Karpas-422 (cell line): ENCODE results near the gene TEX11. TPM values are rescaled to one million over a fixed set of nuclear protein-coding genes. Genes with fewer than 3 reads are reported as not detected.

Experiments used
- DNase-seq: peaks from one replicate; pipeline ENCODE4 v3.0.0-alpha.2; 2015
- H2AFZ ChIP-seq: fragments of 200-600 bp; sonication (generic); 2 replicates; pipeline ENCODE4 v1.6.1; 2014; ENCODE audit warnings: antibody characterized with exemption, low read length, mixed read lengths
- H3K27ac ChIP-seq: fragments of 200-600 bp; sonication (generic); 2 replicates; pipeline ENCODE4 v1.5.1; 2014; ENCODE audit warnings: mild to moderate bottlenecking, low read length, moderate library complexity
- H3K27me3 ChIP-seq: fragments of 200-600 bp; sonication (generic); 2 replicates; pipeline ENCODE4 v1.6.1; 2014; ENCODE audit warnings: low read length, mixed read lengths
- H3K36me3 ChIP-seq: fragments of 200-600 bp; sonication (generic); 2 replicates; pipeline ENCODE4 v1.6.1; 2014; ENCODE audit warnings: low read length, mixed read lengths; ENCODE audit not compliant: insufficient read depth
- H3K4me1 ChIP-seq: fragments of 200-600 bp; sonication (generic); 2 replicates; pipeline ENCODE4 v1.6.1; 2014; ENCODE audit warnings: mild to moderate bottlenecking, low read length, mixed read lengths
- H3K4me2 ChIP-seq: fragments of 200-600 bp; sonication (generic); 2 replicates; pipeline ENCODE4 v1.6.1; 2014; ENCODE audit warnings: low read length, low read depth, mild to moderate bottlenecking; ENCODE audit not compliant: poor library complexity, severe bottlenecking
- H3K4me3 ChIP-seq: fragments of 200-600 bp; sonication (generic); 2 replicates; pipeline ENCODE4 v1.5.1; 2014; ENCODE audit warnings: mild to moderate bottlenecking, antibody characterized with exemption, low read length, mixed read lengths
- H3K79me2 ChIP-seq: fragments of 200-600 bp; sonication (generic); 2 replicates; pipeline ENCODE4 v1.6.1; 2014; ENCODE audit warnings: mild to moderate bottlenecking, low read length, mixed read lengths
- H3K9ac ChIP-seq: fragments of 200-600 bp; sonication (generic); 2 replicates; pipeline ENCODE4 v1.6.0; 2014; ENCODE audit warnings: low read length
- H3K9me2 ChIP-seq: fragments of 200-600 bp; sonication (generic), shearing (Covaris generic); replicated peaks from 2 replicates; pipeline ENCODE4 v1.6.0; 2014; ENCODE audit warnings: mild to moderate bottlenecking, low read length, moderate library complexity; ENCODE audit not compliant: insufficient read depth
- H3K9me3 ChIP-seq: fragments of 300-700, 200-600 bp; sonication (generic); 2 replicates; pipeline ENCODE4 v1.6.1; 2014; ENCODE audit warnings: low read length, mixed read lengths
- H4K20me1 ChIP-seq: fragments of 200-600 bp; sonication (generic); 2 replicates; pipeline ENCODE4 v1.6.1; 2014; ENCODE audit warnings: mild to moderate bottlenecking, antibody characterized with exemption, low read length, low read depth; ENCODE audit not compliant: insufficient read depth
- total RNA-seq: library from RNA; depleted of rRNA; stranded (reverse); fragments of >200 nt; shearing (Covaris generic); gene quantifications from 2 replicates; pipeline ENCODE4 v1.2.3, GENCODE V29; 2014; ENCODE audit warnings: low replicate concordance; rRNA removed

TEX11 gene
- not detected in 2 replicates for total RNA-seq

DNA sequence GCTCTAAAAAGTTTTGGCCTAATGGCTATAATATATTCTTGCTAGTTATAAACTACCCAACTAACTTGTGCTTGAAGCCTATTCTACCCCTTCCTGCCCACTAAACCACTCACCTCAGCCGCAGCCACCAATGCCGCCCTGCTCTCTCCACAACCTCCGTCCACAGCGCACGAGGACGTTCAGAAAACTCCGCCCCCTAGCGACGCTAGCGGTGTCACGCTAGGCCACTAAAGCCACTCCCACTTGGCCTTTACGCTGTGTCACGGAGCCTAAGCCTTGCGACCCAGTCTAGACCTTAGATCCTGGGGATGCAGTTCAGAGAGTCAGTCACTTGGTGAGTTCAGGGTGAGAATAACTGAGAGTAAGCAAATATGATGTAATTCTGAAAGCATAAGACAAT is at the start of gene TEX11:
TEX11 (minus strand) TSS at position 171 of the 400 bp plus-strand sequence. CDS start 922 bp downstream, outside the sequence.
- Histone ChIP-seq H3K9me3 (no peaks in the 10 kb centered on the region), H3K4me3 (no peak within 1 kb of the TSS), H3K36me3 (no peaks in the 10 kb centered on the region), H3K79me2 (no peaks in the 10 kb centered on the region), H3K9me2 (no peaks in the 10 kb centered on the region), H3K27ac (no peak within 1 kb of the TSS), H3K27me3 (no peaks in the 10 kb centered on the region), H4K20me1 (no peaks in the 10 kb centered on the region), H3K9ac (no peak within 1 kb of the TSS), H2AFZ (no peak within 1 kb of the TSS), H3K4me1 (no peaks in the 10 kb centered on the region), H3K4me2 (no peak within 1 kb of the TSS)
- DNase-seq, result no peak

DNA sequence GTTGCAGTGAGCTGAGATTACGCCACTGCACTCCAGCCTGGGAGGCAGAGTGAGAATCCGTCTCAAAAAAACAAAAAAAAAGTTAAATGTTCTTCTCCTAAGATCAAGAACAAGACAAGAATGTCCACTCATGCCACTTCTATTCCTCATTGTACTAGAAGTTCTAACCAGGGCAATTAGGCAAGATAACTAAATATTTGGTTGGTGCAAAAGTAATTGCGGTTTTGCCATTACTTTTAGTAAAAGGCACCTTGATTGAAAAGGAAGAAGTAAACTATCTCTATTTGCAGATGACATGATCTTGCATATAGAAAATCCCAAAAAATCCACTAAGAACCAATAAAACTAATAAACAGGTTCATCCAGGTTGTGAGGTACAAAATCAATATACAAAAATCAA is 46.4 kb upstream of the TEX11 start:
- Histone ChIP-seq H3K4me3 (no peak overlapping the region), H3K27ac (no peak overlapping the region), H3K9me2 (no peaks in the 10 kb centered on the region), H3K79me2 (no peaks in the 10 kb centered on the region), H3K4me1 (no peaks in the 10 kb centered on the region), H3K27me3 (no peaks in the 10 kb centered on the region), H3K9me3 (0 out of 2 replicates have a peak, but pooled peaks cover 3% of the 10 kb centered on the region), H4K20me1 (no peaks in the 10 kb centered on the region), H3K4me2 (no peak overlapping the region), H3K9ac (no peak overlapping the region), H3K36me3 (no peaks in the 10 kb centered on the region), H2AFZ (no peak overlapping the region)
- DNase-seq, result no peak

DNA sequence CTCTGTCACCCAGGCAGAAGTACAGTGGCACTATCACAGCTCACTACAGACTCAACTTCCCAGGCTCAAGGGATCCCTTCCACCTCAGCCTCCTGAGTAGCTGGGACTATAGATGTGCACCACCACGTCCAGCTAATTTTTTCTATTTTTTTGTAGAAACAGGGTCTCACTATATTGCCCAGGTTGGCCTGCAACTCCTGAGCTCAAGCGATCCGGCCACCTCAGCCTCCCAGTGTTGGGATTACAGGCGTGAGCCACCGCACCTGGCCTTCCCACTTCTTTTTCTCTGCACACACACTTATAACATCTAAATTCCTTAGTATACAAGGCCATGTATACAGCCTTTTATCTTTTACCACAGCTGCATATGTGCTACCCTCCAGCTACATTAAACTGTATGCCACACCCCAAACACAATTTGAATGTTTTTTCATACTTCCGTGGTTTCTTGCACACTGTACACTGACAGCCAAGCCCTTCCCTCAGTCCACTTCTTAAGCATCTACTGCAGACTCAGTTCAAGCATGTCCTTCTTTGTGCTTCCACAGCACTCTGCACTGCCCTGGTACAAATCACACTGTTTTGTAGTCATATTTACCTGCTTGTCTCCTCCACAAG is 15.9 kb upstream of the TEX11 start:
- no peaks in the 10 kb centered on the region for H3K36me3 ChIP-seq
- no peaks in the 10 kb centered on the region for H3K9me2 ChIP-seq
- no peaks in the 10 kb centered on the region for H3K79me2 ChIP-seq
- no peaks in the 10 kb centered on the region for H4K20me1 ChIP-seq
- H3K27me3 ChIP-seq, result no peaks in the 10 kb centered on the region
- H3K27ac ChIP-seq, result no peak overlapping the region
- H3K4me3 ChIP-seq, result no peak overlapping the region
- H3K4me2 ChIP-seq, result no peak overlapping the region
- no peaks in the 10 kb centered on the region for H3K9me3 ChIP-seq
- H2AFZ ChIP-seq, result no peak overlapping the region
- DNase-seq, result no peak
- no peaks in the 10 kb centered on the region for H3K4me1 ChIP-seq
- no peak overlapping the region for H3K9ac ChIP-seq

DNA sequence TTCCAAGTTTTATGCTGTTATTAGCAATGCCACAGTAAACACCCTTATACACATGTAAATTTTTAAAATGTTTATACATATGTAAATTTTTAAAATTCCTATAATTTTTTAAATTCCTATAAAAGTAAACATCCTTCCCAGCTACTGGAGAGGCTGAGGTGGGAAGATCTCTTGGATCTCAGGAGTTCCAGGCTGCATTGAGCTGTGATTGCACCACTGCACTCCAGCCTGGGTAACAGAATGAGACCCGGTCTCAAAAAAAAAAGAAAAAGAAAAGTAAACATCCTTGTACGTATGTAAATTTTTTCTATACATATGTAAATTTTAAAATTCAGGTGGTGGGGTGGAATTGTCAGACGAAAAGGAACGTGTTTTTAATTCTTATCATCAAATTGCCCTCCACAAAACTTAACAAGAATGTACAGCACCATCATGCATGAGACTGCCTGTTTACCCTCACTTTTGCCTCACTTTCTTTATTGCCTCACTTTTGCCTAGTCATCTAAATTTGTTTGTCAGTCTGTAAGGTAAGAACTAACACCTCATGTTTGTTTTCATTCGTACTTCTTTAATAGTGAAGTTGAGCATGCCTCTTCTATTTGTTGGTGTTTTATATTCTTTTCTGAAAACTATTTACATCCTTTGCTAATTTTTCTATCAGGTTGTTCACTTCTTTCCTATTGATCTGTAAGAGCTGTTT is 14.4 kb upstream of the TEX11 start:
- H3K27me3 ChIP-seq, result no peaks in the 10 kb centered on the region
- H3K4me3 ChIP-seq, result no peak overlapping the region
- H3K9ac ChIP-seq, result no peak overlapping the region
- H4K20me1 ChIP-seq, result no peaks in the 10 kb centered on the region
- no peak overlapping the region for H2AFZ ChIP-seq
- no peaks in the 10 kb centered on the region for H3K9me2 ChIP-seq
- no peaks in the 10 kb centered on the region for H3K79me2 ChIP-seq
- DNase-seq, result no peak
- no peak overlapping the region for H3K27ac ChIP-seq
- H3K9me3 ChIP-seq, result no peaks in the 10 kb centered on the region
- H3K36me3 ChIP-seq, result no peaks in the 10 kb centered on the region
- no peak overlapping the region for H3K4me2 ChIP-seq
- no peaks in the 10 kb centered on the region for H3K4me1 ChIP-seq

DNA sequence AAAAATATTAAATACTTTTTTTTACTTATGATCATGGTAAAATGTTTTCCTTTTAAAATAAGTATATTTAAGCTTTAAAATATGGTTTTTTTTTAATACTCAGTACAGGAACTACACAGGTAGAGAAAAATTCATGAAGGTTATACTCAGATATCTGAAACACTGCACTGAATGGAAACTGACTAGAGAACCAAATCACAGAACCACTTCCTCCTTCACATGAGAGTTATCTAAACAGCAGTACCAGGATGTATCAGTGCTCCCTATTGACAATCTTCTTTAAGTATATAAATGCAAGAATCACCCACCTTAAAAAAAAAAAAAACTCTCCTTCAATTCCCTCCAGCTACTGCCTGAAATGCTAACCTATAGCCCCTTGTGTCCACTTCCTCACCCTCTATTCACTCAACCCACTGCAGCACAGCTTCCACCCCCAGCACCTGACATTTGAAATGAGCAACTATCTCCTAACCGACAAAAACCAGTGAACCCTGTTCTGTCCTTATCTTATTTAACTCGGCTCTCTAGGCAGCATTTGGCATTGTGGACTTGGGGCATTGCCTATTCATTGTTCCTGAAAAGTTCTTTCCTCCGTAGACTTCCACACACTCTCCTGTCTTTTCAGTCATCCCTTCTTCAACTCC is 13.3 kb upstream of the TEX11 start:
- no peak overlapping the region for H3K9ac ChIP-seq
- H4K20me1 ChIP-seq, result no peaks in the 10 kb centered on the region
- H3K36me3 ChIP-seq, result no peaks in the 10 kb centered on the region
- H3K4me3 ChIP-seq, result no peak overlapping the region
- H3K4me2 ChIP-seq, result no peak overlapping the region
- no peak for DNase-seq
- H3K9me3 ChIP-seq, result no peaks in the 10 kb centered on the region
- no peak overlapping the region for H3K27ac ChIP-seq
- H3K9me2 ChIP-seq, result no peaks in the 10 kb centered on the region
- no peaks in the 10 kb centered on the region for H3K27me3 ChIP-seq
- no peak overlapping the region for H2AFZ ChIP-seq
- H3K4me1 ChIP-seq, result no peaks in the 10 kb centered on the region
- H3K79me2 ChIP-seq, result no peaks in the 10 kb centered on the region

DNA sequence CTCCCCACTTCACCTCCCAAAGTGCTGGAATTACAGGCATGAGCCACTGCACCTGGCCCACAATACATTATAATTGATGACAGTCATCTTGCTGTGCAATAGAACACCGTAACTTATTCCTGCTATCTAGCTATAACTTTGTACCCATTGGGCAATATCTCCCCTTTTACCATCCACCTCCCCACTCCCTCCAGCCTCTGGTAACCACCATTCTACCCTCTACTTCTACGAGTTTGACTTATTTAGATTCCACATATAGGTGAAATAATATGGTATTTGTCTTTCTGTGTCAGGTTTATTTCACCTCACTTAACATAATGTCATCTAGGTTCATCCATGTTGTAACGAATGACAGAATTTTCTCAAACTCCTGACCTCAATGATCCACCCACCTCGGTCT is 8.2 kb upstream of the TEX11 start:
- Histone ChIP-seq H3K79me2 (no peaks in the 10 kb centered on the region), H3K4me1 (no peaks in the 10 kb centered on the region), H3K4me2 (no peak overlapping the region), H3K4me3 (no peak overlapping the region), H4K20me1 (no peaks in the 10 kb centered on the region), H3K27ac (no peak overlapping the region), H3K36me3 (no peaks in the 10 kb centered on the region), H3K27me3 (no peaks in the 10 kb centered on the region), H3K9ac (no peak overlapping the region), H2AFZ (no peak overlapping the region), H3K9me2 (no peaks in the 10 kb centered on the region), H3K9me3 (no peaks in the 10 kb centered on the region)
- DNase-seq, result no peak

DNA sequence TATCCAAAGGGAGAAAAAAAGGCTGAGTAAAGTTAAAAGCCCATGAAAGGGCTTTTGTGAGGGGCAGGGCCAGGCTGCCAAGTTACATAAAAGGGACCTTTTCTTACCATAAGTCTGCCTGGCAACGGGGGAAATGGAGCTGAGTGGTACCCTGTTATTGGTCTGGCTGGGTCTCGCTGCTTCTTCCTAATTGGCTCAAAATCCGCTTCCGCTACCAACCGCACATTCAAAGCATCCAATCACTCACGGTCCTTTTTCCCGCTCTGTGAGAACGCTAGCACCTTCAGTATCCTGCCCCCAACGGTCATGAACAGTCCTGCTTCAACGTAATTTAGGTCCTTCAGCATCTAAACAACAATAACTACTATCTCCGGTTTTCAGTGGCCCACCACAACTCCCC is 611 bp downstream of the TEX11 start:
- Histone ChIP-seq H3K79me2 (no peaks in the 10 kb centered on the region), H3K36me3 (no peaks in the 10 kb centered on the region), H2AFZ (no peak overlapping the region), H3K4me2 (no peak overlapping the region), H3K4me1 (no peaks in the 10 kb centered on the region), H3K9ac (no peak overlapping the region), H3K27me3 (no peaks in the 10 kb centered on the region), H3K9me2 (no peaks in the 10 kb centered on the region), H3K4me3 (no peak overlapping the region), H4K20me1 (no peaks in the 10 kb centered on the region), H3K27ac (no peak overlapping the region), H3K9me3 (no peaks in the 10 kb centered on the region)
- no peak for DNase-seq

DNA sequence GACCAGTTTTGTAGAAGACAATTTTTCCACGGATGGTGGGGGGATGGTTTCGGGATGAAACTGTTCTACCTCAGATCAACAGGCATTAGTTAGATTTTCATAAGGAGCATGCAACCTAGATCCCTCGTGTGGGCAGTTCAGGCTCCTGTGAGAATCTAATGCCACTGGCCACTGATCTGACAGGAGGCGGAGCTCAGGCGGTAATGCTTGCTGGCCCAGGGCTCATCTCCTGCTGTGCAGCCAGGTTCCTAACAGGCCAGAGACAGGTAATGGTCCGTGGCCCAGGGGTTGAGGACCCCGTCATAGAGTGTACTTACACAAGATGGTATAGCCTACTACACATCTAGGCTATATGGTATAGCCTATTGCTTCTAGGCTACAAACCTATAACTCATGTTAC is 7.0 kb downstream of the TEX11 start:
- no peaks in the 10 kb centered on the region for H3K4me1 ChIP-seq
- no peaks in the 10 kb centered on the region for H3K9me3 ChIP-seq
- H4K20me1 ChIP-seq, result no peaks in the 10 kb centered on the region
- no peaks in the 10 kb centered on the region for H3K36me3 ChIP-seq
- H3K9ac ChIP-seq, result no peak overlapping the region
- no peak overlapping the region for H2AFZ ChIP-seq
- no peaks in the 10 kb centered on the region for H3K27me3 ChIP-seq
- H3K79me2 ChIP-seq, result no peaks in the 10 kb centered on the region
- H3K27ac ChIP-seq, result no peak overlapping the region
- no peaks in the 10 kb centered on the region for H3K9me2 ChIP-seq
- H3K4me3 ChIP-seq, result no peak overlapping the region
- DNase-seq, result no peak
- no peak overlapping the region for H3K4me2 ChIP-seq
